ENCODE data around the gene CLIC5. TPM values are rescaled to one million over a fixed set of nuclear protein-coding genes. Genes with fewer than 3 reads are reported as not detected.
A peak's percentile ranks its signal among the peaks of the same experiment; 100 is the strongest.

The CLIC5 gene
- total RNA-seq, 2 donors from 2014 or later, result 170 to 205 TPM

- no peak for ATAC-seq
- intact Hi-C loops (cut with DNase I, micrococcal nuclease), result no loop called here
- DNase-seq, result no peak
Observed at GRCh38 chr6:46040288-46040687, 24.6 kb upstream of the CLIC5 start.

- ATAC-seq (no peak), DNase-seq (no peak)
- intact Hi-C loops (cut with DNase I, micrococcal nuclease), result no loop called here
Observed at GRCh38 chr6:46039646-46040045, 24.0 kb upstream of the CLIC5 start.

GRCh38 chr6:46036911-46037310 is 21.3 kb upstream of the CLIC5 start:
- DNase-seq (no peak), ATAC-seq (no peak)
- intact Hi-C loops (cut with DNase I, micrococcal nuclease), result no loop called here

DNA sequence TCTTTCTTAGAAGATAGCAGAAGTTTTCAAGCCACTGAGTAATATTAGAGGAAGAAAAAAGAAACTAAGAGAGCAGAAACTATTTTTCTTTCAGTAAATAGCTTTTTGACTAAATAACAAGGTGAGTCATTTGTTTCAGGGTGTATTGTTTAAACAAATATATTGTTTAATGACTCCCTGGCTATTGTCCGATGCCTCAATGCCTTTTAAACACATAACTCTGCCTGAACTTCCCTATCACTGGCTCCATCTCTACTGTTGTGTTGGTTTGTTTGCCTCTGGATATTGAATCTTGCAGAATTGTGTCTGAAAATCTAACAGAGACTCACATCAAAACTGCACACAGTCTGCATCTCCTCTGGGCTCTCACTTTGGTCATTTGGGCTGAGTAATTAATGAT is 19.6 kb upstream of the CLIC5 start:
- ATAC-seq (peak; percentile 56), DNase-seq (no peak)
- intact Hi-C loops (cut with DNase I, micrococcal nuclease), result no loop called here

DNA sequence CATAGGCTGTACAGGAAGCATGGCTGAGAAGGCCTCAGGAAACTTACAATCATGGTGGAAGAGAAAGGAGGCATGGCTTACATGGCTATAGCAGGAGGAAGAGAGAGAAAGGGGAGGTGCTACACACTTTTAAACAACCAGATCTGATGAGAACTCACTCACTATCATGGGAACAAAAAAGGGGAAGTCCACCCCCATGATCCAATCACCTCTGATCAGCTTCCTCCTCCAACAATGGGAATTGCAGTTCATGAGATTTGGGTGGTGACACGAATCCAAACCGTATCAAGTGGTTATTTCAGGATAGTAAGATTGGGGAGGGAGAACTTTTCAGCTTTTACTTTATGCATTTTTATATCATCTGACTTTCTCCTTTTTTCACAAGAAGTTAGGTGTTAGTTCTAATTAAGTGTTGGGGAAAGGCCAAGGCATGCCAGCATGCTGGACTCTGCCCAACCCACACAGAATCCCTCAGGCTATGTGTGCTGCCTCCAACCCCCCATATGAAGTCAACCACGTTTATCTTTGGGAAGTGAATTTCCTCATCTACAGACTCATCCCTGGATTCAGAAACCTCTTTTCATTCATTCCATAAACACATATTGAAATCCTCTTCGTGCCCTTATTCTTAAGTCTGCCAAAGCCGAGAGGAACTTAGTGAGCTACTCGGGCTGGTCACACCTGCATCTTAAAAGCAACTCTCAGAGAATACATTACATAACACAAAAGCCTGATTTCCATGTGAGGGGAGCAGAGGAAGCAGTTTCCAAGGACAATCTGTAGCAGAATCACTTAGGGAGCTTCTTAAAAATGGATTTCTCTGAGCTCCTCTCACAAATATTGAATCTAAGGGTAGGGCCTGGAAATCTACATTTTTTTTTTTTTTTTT is 16.7 kb upstream of the CLIC5 start:
- no peak for ATAC-seq
- intact Hi-C loops (cut with DNase I, micrococcal nuclease), result no loop called here
- no peak for DNase-seq

DNA sequence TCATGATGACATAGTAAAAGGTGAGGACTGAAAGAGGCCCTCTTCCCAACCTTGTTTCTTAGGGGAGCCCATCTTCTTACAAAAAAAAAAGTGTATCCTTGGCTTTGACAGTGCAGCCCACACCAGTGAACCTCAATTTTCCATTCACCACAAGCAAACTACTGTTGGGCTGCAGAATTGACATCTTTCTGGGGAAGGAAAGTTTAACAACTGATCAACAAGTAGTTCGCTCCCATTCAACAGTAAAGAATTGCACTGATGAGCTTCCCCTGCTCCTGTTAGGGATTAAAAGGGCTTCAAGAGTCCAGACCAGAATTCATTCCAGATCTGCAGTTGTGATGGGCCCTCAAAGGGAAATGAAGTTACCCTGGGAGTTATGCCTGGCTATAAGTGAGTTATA is 13.9 kb upstream of the CLIC5 start:
- DNase-seq, result no peak
- intact Hi-C loops (cut with DNase I, micrococcal nuclease), result no loop called here
- ATAC-seq, result no peak

- ATAC-seq (peak; percentile 74), DNase-seq (no peak)
- intact Hi-C loops (cut with DNase I, micrococcal nuclease), result no loop called here
Observed at GRCh38 chr6:46026307-46026706, 10.6 kb upstream of the CLIC5 start.

- DNase-seq, result no peak
- ATAC-seq, result no peak
- intact Hi-C loops (cut with DNase I, micrococcal nuclease), result no loop called here
Observed at GRCh38 chr6:46025573-46025972, 9.9 kb upstream of the CLIC5 start.

DNA sequence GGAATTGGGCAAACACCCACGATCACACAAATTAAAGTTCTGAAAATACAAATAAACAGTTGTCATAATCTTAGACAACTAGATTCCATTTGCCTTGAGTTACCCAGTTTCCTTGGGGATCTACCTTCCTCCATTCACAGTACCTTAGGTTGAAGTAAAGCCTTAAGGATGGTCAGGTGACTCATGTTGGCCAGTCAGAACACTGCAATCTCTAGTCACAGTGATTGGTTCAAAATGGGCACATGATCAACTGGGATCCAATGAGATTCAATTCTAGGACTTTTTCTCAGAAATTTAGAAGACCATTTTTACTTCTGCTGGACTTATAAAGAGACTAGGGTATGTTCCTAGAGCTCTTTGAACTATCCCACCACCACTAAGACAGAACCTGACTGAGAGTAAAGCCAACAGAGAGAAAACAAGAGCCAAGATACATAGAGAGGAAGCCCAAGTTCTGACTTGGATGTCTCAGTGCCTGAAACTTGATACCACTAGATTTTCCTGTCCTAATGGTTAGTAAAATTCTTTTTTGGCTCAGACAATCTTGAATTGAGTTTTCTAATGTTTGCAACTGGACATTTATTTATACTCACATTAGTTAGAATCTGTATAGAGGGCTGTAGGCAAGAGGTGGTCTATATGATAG is 8.6 kb upstream of the CLIC5 start:
- intact Hi-C loops (cut with DNase I, micrococcal nuclease), result no loop called here
- DNase-seq, result no peak
- ATAC-seq, result no peak

GRCh38 chr6:46023216-46023915 is 7.7 kb upstream of the CLIC5 start:
- ATAC-seq (no peak), DNase-seq (no peak)
- intact Hi-C loops (cut with DNase I, micrococcal nuclease), result no loop called here

DNA sequence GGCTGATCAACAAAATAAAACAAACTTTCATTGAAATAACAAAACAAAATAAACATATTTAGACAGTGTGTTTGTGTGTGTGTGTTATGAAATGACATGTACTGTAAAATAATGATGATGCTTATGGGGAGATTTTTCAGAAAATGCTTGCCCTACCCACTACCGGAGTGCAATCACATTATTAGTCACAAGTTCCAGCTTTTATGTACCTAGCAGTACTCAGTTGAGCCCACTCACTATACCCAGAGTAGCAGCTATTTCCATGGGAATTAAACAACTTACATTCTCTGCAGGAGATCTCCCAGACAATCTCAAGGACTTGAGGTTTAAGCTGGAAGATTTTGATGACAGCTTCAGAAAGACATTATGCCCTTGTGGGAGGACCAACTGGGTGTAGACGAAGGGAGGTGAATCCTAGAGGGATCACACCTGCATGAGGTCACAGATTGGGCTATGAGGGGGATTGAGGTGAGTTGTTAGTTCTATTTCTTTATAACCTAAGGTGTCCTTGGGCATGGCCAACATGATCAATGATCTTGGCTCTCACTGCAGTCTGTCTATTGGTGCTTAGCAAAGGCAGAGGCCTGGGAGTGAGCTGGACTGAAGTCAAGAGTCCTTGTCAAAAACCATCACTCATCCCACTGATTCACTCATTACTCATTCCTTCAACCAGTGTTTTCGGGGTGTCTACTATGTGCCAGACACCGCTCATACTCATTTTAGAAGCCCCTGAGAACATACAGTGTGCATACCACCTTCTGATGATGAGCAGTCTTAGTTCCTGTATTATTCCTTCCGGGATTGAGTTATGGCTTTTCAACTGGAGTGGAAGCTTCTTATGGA is 6.7 kb upstream of the CLIC5 start:
- DNase-seq (no peak), ATAC-seq (no peak)
- intact Hi-C loops (cut with DNase I, micrococcal nuclease), result no loop called here

GRCh38 chr6:46017726-46018125 is 2.1 kb upstream of the CLIC5 start:
- intact Hi-C loops (cut with DNase I, micrococcal nuclease), result no loop called here
- ATAC-seq, result no peak
- no peak for DNase-seq

- intact Hi-C loops (cut with DNase I, micrococcal nuclease), result no loop called here
- DNase-seq (peak; percentile 23 to 40), ATAC-seq (peak; percentile 16)
Observed at GRCh38 chr6:46016063-46016608, 476 bp upstream of the CLIC5 start.

DNA sequence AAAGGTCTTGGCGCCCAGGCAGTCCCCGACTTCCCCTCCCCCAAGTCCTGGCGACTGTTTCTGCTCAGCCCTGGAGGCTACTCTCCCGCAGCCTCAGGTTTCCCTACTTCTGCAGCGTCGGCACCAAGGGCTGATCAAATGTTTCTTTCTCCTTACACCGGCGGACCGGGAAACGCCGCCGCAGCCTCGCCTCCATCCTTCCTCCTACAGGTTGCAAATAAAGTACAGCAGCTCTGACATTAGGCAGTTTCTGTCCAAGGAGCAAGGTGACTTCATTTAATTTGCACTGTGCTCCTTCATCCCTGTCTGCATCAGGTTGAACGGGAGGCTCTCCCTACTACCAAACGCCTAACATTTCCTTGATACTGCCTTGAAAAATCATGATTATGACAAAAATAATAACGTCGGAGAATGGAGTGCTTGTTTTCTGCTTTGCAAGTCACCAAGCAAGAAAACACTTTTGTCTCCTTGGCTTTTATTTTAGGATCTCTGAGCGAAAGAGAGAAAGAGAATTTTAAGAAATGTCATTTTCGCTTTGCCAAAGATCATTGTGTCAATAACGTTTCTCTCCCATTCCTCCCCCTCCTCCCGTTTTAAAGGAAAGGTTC is 1.0 kb downstream of the CLIC5 start:
- intact Hi-C loops (cut with DNase I, micrococcal nuclease), result no loop called here
- DNase-seq (peak; percentile 45 to 62), ATAC-seq (peak; percentile 25)

DNA sequence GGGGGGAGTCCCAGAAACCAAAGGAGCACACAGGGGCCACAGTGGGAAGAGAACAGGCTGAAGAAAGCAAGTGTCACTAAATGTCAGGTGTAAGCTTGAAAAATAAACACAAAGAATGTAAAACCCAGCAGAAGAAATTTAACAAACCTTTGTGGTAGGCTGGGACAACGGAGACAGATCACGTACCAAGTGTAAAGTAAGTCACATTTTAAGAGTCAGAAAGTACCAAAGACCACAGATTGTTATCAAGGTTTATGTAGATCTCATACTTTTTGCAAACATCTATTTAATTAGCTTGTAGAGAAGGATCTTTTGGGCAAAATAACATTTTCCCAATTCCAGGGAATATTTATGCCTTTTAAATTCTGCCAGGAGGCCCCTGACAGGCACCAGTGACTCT is 1.6 kb downstream of the CLIC5 start:
- intact Hi-C loops (cut with DNase I, micrococcal nuclease), result no loop called here
- ATAC-seq (no peak), DNase-seq (no peak)

DNA sequence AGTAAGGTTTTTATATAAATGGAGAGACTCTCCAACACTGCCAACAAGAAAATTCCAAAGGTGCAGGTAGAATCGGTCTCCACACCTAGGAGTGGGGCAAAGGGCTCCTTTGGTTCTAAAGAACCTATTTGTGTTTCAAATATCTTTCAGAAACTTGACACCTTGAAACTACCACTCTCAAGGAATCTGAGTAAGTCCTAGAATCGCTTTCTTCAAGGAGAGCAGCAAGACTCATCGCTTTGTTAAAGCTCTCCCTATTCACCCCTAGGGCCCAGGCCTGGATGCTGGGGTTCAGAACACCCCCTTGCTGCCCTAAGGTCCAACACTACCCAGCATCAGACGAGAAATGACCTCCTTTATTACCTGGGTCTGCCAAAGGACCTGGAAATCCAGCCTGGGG is 2.0 kb downstream of the CLIC5 start:
- DNase-seq (no peak), ATAC-seq (no peak)
- intact Hi-C loops (cut with DNase I, micrococcal nuclease), result no loop called here

DNA sequence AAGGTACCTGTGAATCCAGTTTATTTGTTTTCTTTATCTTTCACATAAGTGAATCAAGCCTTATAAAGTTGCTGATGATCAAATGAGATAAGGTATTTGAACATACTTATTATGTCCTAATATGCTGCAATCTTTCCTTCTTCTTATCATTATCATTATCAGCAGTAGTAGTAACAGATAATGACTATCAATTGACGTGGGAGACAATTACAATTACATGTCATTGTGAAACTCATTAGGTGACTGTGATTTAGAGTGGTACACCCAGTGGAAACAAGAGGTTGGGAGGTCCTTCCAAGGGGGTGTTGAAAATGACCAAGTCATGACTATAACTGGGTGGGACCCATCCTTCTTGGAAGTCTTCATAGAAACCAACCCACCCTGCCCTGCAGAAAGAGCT is 2.8 kb downstream of the CLIC5 start:
- no peak for DNase-seq
- no peak for ATAC-seq
- intact Hi-C loops (cut with DNase I, micrococcal nuclease), result no loop called here
